ENCODE results near the gene FADS2. TPM values are rescaled to one million over a fixed set of nuclear protein-coding genes. Genes with fewer than 3 reads are reported as not detected.

FADS2 gene
- total and polyA plus RNA-seq, 2 of the 13 experiments (the other 11 are each of a cell fraction or from before 2014, with no cell fraction given): 90.1 to 124 TPM

GRCh38 chr11:61815790-61816735 lies 12.0 kb upstream of the FADS2 start (continued):
- TF ChIP-seq GLMP (CRISPR knock-in tag; IDR thresholded peaks at IDR 0.05; ENCODE audit: borderline replicate concordance) (no peak), ZNF660 (CRISPR knock-in tag; IDR thresholded peaks at IDR 0.05; ENCODE audit: borderline replicate concordance, low read depth) (0 out of 2 replicates have a peak, but pooled peaks have one; percentile 36), JDP2 (CRISPR knock-in tag; IDR thresholded peaks at IDR 0.05; ENCODE audit: borderline replicate concordance) (no peak), ZNF766 (CRISPR knock-in tag; IDR thresholded peaks at IDR 0.05; ENCODE audit: borderline replicate concordance) (0 out of 2 replicates have a peak, but pooled peaks have one; percentile 84), EEA1 (CRISPR knock-in tag; IDR thresholded peaks at IDR 0.05; ENCODE audit: borderline replicate concordance) (peak; percentile 61; the same call in 1 of the 2 replicates), ZNF414 (CRISPR knock-in tag; IDR thresholded peaks at IDR 0.05) (peak; percentile 84), FOXP1 (IDR thresholded peaks at IDR 0.05) (no peak), FOXP1 (CRISPR knock-in tag; IDR thresholded peaks at IDR 0.05) (no peak), NFKB2 (CRISPR knock-in tag; IDR thresholded peaks at IDR 0.05; ENCODE audit: borderline replicate concordance) (0 out of 2 replicates have a peak, but pooled peaks have one; percentile 18), ZNF550 (CRISPR knock-in tag; IDR thresholded peaks at IDR 0.05; ENCODE audit: borderline replicate concordance) (0 out of 2 replicates have a peak, but pooled peaks have one; percentile 56), ZNF619 (CRISPR knock-in tag; IDR thresholded peaks at IDR 0.05) (peak; percentile 53; the same call in 1 of the 2 replicates), ZNF30 (CRISPR knock-in tag; IDR thresholded peaks at IDR 0.05) (peak; percentile 92; the same call in 1 of the 2 replicates), FIP1L1 (IDR thresholded peaks at IDR 0.05; ENCODE audit: borderline replicate concordance, insufficient read depth, low read depth, low read length) (no peak), AHR (CRISPR knock-in tag; IDR thresholded peaks at IDR 0.05) (no peak), USF2 (IDR thresholded peaks at IDR 0.05; ENCODE audit: low read depth, low read length) (no peak), USF2 (CRISPR knock-in tag; IDR thresholded peaks at IDR 0.05; ENCODE audit: borderline replicate concordance) (no peak), ZNF572 (CRISPR knock-in tag; IDR thresholded peaks at IDR 0.05) (no peak), DPF2 (CRISPR knock-in tag; IDR thresholded peaks at IDR 0.05; ENCODE audit: borderline replicate concordance, low read depth) (no peak), HIVEP1 (CRISPR knock-in tag; IDR thresholded peaks at IDR 0.05) (no peak), ZNF570 (CRISPR knock-in tag; IDR thresholded peaks at IDR 0.05; ENCODE audit: borderline replicate concordance) (no peak; the same call in 1 of the 2 replicates), ZNF678 (CRISPR knock-in tag; IDR thresholded peaks at IDR 0.05) (peak; percentile 72), U2AF1 (optimal IDR thresholded peaks at IDR 0.05; ENCODE audit: low read depth, low read length) (peak; percentile 86), ZNF792 (CRISPR knock-in tag; IDR thresholded peaks at IDR 0.05) (no peak), CSRNP1 (CRISPR knock-in tag; IDR thresholded peaks at IDR 0.05) (peak; percentile 2; the same call in 1 of the 2 replicates), KLF6 (CRISPR knock-in tag; IDR thresholded peaks at IDR 0.05) (no peak)

Measured in HepG2 (cell line).